GM20000 (cell line): Measurements from ENCODE around the gene IRAK3.

Source experiments
- DNase-seq: peaks from one replicate; pipeline ENCODE4 v3.0.0; 2012; ENCODE audit warnings: low spot score
- TF ChIP-seq, protein P1 (sequence below): IDR thresholded peaks from 2 replicates; pipeline ENCODE4 v1.5.1; 2012; ENCODE audit warnings: mild to moderate bottlenecking, control low read depth; ENCODE audit errors: extremely low read depth, missing control alignments

IRAK3 gene, protein sequence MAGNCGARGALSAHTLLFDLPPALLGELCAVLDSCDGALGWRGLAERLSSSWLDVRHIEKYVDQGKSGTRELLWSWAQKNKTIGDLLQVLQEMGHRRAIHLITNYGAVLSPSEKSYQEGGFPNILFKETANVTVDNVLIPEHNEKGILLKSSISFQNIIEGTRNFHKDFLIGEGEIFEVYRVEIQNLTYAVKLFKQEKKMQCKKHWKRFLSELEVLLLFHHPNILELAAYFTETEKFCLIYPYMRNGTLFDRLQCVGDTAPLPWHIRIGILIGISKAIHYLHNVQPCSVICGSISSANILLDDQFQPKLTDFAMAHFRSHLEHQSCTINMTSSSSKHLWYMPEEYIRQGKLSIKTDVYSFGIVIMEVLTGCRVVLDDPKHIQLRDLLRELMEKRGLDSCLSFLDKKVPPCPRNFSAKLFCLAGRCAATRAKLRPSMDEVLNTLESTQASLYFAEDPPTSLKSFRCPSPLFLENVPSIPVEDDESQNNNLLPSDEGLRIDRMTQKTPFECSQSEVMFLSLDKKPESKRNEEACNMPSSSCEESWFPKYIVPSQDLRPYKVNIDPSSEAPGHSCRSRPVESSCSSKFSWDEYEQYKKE

DNA sequence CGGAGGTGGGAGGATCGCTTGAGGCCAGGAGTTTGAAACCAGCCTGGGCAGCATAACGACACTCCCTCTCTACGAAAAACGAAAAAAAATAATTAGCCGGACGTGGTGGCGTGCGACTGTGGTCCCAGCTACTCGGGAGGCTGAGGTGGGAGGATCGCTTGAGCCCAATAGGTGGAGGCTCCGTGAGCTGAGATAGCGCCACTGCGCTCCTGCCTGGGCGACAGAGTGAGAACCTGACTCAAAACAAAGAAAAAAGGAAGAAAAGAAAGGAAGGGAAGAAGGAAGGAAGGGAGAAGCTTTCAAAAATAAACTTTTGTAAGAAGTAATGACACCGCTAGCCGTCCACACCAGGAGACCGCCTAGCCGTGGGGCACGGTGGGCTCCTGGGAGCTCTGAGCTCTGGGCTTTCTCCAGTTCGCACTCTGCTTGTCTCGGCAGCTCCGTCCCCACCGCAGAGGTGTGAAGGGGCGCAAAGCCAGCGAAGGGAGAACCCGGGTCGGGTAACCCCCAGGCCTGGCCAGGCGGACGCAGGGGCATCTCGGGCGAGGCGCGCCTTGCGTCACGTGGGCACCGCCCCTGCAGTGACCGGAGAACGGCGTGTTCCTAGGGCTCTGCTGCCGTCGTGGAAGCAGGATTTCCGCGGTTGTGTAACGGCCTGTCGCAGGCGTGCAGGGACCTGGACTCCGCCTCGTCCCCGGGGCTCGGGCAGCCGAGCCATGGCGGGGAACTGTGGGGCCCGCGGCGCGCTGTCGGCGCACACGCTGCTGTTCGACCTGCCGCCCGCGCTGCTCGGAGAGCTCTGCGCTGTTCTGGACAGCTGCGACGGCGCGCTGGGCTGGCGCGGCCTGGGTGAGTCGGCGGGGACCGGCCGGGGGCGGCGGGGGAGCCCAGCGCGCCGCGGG is at the start of gene IRAK3:
IRAK3 (plus strand) TSS at position 631 of the 902 bp plus-strand sequence; CDS start at position 717, 86 bp downstream.
- DNase-seq = peak; percentile 80
- TF ChIP-seq, protein P1, sequence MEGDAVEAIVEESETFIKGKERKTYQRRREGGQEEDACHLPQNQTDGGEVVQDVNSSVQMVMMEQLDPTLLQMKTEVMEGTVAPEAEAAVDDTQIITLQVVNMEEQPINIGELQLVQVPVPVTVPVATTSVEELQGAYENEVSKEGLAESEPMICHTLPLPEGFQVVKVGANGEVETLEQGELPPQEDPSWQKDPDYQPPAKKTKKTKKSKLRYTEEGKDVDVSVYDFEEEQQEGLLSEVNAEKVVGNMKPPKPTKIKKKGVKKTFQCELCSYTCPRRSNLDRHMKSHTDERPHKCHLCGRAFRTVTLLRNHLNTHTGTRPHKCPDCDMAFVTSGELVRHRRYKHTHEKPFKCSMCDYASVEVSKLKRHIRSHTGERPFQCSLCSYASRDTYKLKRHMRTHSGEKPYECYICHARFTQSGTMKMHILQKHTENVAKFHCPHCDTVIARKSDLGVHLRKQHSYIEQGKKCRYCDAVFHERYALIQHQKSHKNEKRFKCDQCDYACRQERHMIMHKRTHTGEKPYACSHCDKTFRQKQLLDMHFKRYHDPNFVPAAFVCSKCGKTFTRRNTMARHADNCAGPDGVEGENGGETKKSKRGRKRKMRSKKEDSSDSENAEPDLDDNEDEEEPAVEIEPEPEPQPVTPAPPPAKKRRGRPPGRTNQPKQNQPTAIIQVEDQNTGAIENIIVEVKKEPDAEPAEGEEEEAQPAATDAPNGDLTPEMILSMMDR = no peak

DNA sequence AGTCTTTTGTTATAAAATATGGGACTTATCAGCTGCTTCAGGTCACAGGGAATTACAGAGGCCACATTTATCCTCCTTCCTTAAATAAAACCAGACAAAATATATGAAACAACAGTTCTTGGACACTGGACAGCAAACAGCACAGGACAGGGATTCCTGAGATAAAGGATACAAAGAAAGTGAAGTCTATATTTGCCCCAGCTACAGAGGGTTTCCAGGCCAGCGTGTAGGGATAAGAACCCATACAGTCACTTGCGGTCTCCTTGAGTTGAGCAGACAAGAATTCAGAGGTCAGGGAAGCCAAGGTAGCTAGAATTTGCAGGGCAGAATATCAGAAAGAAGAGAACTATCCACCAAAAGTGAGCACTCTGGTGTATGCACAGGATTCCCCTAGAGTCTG is 49.7 kb upstream of the IRAK3 start:
- DNase-seq = no peak
- TF ChIP-seq, protein P1 = no peak

DNA sequence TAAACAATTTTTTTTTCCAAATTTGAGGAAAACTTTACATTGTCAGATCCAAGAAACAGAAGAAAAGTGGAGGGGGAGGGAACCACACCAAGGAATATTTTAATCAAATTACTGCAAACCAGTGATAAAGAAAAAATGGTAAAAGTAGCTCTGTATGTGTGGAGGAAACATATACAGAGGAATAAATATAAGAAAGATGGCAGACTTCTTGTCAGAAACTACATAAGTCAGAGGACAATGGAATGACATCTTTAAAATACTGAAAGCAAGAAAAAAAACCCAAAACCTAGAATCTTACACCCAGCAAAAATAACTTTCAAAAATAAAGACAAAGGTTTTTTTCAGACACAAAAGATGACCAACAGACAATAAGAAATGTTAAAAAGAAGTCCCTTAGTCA is 48.3 kb upstream of the IRAK3 start:
- TF ChIP-seq, protein P1 = no peak
- DNase-seq = no peak

DNA sequence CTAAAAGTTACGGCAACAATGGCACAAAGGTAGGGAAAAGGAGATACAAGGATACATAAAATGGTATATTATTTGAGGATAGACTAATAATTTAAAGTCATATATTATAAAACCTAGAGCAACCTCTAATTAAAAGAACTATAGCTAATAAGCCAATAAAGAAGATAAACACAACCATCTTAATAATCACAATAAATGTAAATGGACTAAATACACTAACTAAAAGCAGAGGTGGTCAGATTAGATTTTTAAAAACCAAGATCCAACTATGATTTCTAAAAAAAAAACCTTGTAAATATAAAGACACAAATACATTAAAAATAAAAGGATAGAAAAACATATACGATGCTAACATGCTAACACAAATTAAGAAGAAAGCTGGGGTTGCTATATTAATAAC is 47.7 kb upstream of the IRAK3 start:
- DNase-seq = no peak
- TF ChIP-seq, protein P1 = no peak

DNA sequence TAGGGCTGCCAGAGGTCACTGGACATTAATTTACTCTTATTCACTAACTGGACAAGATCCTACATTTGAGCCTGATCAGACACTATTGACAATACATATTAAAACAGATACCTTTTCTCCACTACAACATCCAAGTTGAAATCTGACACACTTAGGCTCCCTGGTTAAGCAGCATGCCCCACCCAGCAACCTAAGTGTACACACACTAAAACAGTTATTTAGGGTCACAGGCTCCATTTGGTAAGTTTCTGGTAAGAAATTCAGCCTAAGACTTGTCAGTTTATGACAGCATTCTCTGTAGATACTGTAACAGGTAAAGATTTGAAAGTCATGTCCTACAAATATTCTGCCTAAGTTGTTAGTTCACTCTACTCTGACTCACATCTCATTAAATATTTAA is 46.2 kb upstream of the IRAK3 start:
- no peak for DNase-seq
- TF ChIP-seq, protein P1 = no peak

DNA sequence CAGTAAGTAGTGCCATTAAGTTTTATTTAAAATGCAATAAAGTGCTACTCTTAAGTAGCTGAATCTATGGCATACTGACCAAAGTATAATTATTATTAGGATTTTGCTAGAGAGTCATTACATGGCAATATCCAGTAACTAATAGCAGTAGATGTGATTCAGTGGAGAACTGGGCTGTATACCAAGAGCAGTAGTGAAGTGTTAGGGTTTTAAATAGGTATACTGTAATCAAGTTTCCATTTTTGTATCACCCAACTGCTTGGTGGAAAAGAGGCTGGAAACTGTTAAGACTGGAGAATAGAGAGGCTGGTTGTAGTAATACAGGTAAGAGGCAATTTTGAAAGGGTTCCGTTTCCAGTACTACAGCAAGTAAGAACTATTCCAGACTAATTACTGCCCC is 45.1 kb upstream of the IRAK3 start:
- TF ChIP-seq, protein P1 = no peak
- DNase-seq = no peak
